NCI-H226 (cell line): Measurements from ENCODE around the gene RNF175.

Experiments used
- DNase-seq: peaks from one replicate; pipeline ENCODE4 v3.0.0-alpha.2; 2015

Gene RNF175

DNA sequence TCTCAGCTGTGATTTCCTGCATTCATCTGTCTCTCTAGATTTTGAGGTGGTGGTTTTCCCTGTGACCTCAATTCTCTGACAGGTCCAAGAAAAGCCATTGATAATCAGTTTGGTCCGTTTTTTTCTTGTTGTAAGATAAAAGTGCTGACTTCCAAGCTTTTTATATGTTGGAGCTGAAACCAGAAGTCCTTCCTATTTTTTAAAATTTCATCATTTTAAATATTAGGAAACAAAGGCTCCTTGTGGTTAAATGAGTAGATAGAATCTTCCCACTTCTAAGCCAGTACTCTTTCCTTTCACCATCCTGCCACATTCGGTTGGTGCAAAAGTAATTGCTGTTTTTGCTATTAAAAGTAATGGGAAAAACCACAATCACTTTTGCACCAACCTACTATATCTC, 18.3 kb downstream of the RNF175 start:
- no peak for DNase-seq

GRCh38 chr4:153735906-153736461, 23.8 kb downstream of the RNF175 start:
- peak; percentile 60 for DNase-seq

GRCh38 chr4:153733751-153734448, 25.9 kb downstream of the RNF175 start:
- DNase-seq = no peak

DNA sequence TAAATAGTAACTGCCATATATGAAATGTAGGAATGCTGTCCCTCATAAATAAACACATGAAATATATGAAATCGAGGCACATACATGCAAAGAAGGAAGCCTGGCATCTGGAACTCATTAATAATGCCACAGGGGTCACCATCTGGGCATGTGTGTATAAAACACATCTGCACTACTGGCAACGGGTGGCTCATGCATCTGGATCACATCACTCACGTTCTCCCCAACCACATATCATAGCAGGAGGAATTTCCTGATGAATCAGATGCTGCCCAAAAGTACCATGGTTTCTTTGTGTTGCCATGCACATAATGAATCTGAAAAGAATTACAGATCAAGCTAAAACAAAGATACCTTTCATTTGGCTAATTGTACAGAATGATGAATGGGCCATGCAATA, 28.6 kb downstream of the RNF175 start:
- DNase-seq = peak; percentile 73

DNA sequence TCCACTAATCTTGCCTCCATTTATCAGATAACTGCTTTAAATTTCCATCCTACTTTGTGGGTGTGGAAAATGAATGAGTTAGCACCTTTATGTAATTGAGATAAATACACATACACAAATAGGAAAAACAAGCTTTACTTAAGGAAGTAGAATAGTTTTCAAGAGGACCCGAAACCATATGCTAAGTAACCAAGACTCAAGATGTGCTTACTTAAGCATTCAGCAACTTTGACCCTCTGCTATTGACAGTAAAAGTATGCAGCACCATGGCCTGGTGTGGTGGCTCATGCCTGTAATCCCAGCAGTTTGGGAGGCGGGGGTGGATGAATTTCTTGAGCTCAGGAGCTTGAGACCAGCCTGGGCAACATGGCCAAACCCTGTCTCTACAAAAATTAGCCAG, 29.9 kb downstream of the RNF175 start:
- no peak for DNase-seq

DNA sequence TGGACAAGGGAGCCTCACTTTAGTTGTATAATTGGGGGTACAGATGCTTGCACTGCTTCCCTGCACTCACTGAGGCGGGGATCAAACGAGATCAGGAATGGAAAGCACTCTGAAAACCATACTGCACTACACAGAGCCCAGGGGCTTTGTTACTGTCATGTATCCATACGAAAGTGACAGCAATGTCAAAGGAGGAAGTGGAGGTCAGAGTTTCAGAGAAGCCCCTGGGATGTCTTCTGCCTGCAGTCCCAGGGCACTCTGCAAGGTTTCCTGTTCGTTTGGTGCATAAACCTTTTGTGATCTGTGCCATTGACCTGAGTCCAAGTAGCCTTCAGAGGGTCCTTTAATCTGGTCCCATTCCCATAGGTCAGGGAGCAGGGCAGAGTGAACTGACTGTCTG, 31.2 kb downstream of the RNF175 start:
- DNase-seq = no peak

- DNase-seq = no peak
These were observed 31.7 kb downstream of the RNF175 start for GRCh38 chr4:153728151-153728550.

DNA sequence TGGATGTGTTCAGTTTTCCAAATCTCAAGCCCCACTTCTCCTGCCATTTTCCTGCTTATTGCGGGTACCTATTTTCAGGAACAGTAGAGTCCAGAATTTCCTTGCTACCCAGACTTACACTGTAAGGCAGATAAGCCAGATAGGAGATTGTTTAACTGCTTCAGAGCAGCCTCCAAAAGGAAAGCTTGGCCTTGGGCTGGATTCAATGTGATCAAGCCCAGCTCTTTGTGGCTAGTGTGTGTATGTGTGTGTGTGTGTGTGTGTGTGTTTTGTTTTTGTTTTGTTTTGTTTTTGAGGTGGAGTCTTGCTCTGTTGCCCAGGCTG, 34.0 kb downstream of the RNF175 start:
- DNase-seq = no peak

DNA sequence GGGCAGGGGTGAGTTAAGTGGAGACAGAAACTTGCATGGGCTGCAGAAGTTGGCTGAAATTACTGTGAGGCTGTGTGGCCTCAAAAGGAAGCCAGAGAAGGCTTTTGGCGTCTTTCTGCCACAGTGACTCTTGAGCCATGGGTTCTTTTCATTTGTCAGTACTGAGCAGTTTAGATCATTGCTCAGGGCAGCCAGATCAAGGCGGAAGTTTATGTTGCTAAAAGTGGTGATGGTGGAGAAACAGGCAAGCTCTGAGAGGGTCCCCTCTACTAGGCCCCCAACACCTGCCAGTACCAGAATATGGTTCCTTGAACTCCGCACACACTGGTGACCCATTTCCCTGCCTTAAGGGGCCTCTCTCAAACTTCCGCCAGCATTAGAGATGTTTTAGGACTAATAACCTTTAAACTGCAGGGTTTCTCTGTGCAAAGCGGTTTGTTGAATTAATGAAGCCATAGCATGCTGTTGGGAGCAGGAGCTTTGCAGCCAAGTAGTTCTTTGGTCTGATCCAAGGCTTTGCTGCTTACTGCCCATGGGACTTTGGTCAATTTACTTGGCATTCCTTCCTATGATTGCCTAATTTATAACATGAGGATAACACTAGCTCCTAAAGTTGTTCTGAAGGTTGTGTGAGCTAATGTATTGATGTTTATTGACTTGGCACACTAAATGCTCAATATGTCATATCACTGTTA, 34.5 kb downstream of the RNF175 start:
- no peak for DNase-seq

- no peak for DNase-seq
These were observed 35.2 kb downstream of the RNF175 start for GRCh38 chr4:153724606-153725005.

DNA sequence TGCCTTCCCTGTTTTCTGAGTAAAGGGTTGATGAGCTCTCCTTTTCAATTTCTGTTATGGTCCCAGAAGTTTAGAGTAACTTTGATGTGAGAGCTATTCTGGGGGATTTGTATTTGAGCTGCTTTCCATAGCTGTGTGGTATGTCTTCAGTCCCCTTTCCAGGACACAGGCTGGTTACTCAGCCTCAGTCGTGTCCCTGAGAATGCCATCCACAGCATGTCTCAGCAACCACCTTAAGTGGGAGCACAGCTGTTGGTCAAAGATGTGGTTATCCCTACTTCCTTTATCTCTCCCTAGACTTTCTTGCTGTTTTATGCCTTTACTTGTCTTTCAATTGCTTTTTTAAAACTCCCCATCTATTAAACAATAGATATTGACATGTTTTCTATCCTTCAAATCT, 37.8 kb downstream of the RNF175 start:
- DNase-seq = no peak

- peak; percentile 65 for DNase-seq
These were observed 45.8 kb downstream of the RNF175 start for GRCh38 chr4:153713866-153714646.

DNA sequence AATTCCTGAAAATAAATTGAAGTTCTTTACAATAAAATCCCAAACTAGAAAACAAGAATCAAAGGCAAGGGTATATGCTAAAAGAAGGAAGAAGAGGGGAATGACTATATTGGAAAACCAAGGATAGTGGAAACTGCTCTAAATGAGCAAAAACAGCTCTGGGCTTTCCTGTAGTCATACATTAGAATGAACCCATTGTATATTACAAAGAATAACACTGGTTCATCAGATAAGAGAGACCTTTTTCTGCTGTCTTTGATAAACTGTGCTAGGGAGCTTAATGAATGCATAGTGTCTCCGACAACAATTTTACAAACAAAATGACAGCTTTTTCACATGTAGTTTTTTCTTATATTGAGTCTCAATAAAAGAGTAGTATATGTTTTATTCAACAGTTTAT, 49.1 kb downstream of the RNF175 start:
- DNase-seq = no peak

GRCh38 chr4:153706519-153706918, 53.3 kb downstream of the RNF175 start:
- no peak for DNase-seq

DNA sequence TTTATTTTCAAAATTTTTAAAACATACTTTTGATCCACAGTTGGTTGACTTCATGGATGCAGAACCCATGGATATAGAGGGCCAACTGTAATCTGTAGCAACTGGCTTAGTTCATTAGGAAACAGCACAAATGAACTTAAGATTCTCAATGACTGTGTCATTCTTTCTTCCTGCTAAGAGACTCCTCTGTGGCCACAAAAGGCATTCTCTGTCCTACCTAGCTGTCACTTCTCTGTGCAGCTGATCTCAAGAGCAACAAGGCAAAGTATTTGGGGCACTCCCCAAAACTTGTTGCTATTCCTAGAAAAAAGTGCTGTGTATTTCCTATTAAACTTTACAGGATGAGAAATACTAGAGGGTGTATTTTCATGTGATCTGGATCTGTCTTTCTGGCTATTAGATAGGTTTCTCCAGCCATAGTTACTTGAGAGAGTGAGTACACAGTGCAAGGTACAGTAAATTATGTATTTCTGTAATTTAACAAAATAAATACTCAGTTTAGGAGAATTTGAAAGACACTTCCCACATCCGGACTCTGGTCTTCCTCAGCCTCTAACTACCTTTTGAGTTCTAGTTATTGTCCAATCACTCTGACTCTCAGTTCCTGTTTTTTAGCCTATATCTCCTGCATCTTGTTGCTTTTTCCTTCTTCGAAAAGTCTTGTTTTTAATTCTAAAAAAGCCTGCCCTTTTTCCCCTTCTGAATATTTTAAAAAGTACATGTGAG, 53.9 kb downstream of the RNF175 start:
- no peak for DNase-seq

GRCh38 chr4:153704522-153704921, 55.3 kb downstream of the RNF175 start:
- no peak for DNase-seq

DNA sequence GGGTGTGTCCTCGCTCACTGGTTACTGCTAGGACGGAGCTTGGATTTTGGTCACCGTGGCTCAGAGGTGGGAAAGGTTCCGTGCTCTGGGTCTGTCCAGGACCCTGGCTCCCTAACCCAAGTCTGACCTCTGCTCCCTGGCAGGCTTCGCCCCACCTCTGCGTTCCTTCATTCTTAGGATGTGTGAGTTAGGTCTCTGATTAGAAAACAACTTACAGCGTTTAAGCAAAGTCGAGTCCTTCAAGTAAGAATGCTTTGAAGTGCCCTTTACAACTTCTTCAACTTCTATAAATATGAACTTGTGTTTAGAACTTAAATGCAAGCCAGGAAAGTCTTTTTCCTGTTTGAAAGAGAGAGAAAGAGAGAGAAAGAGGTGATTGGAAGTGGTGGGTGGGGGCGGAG, 74.9 kb downstream of the RNF175 start:
- no peak for DNase-seq

GRCh38 chr4:153684182-153684970, 75.4 kb downstream of the RNF175 start, which contains the start of gene TLR2:
Gene TLR2, plus strand, starts transcription at chr4:153684280. Its CDS starts 18,628 bp downstream, at chr4:153702908.
- no peak for DNase-seq

- DNase-seq = no peak
These were observed 76.1 kb downstream of the RNF175 start for GRCh38 chr4:153683763-153684181.

DNA sequence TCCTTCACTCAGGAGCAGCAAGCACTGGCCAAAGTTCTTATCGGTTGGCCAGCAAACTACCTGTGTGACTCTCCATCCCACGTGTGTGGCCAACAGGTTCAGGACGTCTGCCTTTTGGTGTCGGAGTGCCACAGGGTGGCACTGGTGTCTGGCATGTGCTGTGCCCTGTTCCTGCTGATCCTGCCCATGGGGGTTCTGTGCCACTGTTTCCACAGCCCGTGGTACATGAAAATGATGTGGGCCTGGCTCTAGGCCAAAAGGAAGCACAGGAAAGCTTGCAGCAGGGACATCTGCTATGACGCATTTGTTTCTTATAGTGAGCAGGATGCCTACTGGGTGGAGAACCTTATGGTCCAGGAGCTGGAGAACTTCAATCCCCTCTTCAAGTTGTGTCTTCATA, 80.3 kb downstream of the RNF175 start:
- no peak for DNase-seq

DNA sequence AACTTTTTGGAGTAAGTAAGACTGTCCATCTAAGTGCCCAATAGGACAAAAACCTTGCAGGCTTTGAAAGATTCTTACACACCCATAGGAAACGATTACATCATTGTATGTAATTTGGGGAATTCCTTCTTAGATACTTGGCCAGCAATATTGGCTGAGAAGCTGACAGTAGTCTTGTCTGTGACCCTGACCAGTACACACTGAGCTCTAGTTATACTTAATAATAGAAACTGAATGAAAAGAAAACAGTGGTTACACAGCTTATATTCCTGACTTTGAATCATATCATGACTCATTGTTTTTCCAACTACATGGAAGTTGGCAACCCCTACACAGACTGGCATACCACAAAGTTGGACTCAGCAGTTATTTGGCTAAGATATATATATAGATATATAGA, 82.8 kb downstream of the RNF175 start:
- peak; percentile 83 for DNase-seq

DNA sequence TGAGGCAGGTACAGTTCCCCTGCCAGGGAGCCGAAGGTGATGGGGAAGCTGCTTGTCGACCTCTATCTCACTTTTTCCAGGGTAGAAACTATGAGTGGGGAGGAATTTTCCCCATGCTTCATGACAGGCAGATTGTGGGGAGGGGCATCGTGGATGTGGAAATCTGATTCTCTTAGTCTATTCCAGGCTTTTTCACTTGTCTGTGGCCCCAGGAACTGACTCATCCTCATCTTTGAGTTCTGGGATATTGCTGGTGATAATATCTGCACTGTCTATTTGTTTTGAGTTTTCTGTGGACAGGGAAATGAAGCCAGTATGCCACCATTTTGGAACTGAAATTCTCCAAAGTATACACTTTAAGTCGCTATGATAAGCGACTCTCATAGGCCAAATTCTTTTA, 83.3 kb downstream of the RNF175 start:
- peak; percentile 39 for DNase-seq
